Stimulated activated memory B cell treated with anti-CD40 and anti-IgM and Interleukin-4, amounts not matched to agents 10 μg/mL and 1 μg/mL and 100 μg/mL, for 72 hours (primary cell): ENCODE results near the gene ITIH6.
"Not testable (repeated sequence)": the region's sequence is repeated elsewhere in the genome, so short reads cannot be mapped to it uniquely, and the experiment has no call there.

Experiments
- ATAC-seq: fragments of 150-1000 bp; cut with Tn5 transposase; 2 replicates; pipeline ENCODE4 v1.10.0; 2021
- H3K27ac Mint-ChIP-seq: one replicate; pipeline ENCODE4 v1.8.0; 2022; ENCODE audit warnings: mild to moderate bottlenecking, mixed read lengths
- H3K27me3 Mint-ChIP-seq: one replicate; pipeline ENCODE4 v1.8.0; 2022; ENCODE audit warnings: mixed read lengths
- H3K36me3 Mint-ChIP-seq: one replicate; pipeline ENCODE4 v1.8.0; 2022; ENCODE audit warnings: mixed read lengths
- H3K4me1 Mint-ChIP-seq: one replicate; pipeline ENCODE4 v1.8.0; 2022; ENCODE audit warnings: mixed read lengths
- H3K4me3 Mint-ChIP-seq: one replicate; pipeline ENCODE4 v1.8.0; 2022; ENCODE audit warnings: mild to moderate bottlenecking, moderate library complexity, mixed read lengths
- H3K9me3 Mint-ChIP-seq: one replicate; pipeline ENCODE4 v1.8.0; 2022; ENCODE audit warnings: mixed read lengths

ITIH6 gene

GRCh38 chrX:54758114-54759055 lies 39.7 kb downstream of the ITIH6 start:
- Mint-ChIP-seq H3K4me1 (no peaks in the 10 kb centered on the region), H3K27me3 (peaks cover 22% of the 10 kb centered on the region), H3K27ac (no peak overlapping the region), H3K9me3 (no peaks in the 10 kb centered on the region), H3K4me3 (no peak overlapping the region), H3K36me3 (no peaks in the 10 kb centered on the region)
- ATAC-seq, result no peak

GRCh38 chrX:54754854-54755253 lies 43.2 kb downstream of the ITIH6 start:
- no peaks in the 10 kb centered on the region for H3K36me3 Mint-ChIP-seq
- no peak overlapping the region for H3K4me3 Mint-ChIP-seq
- H3K27ac Mint-ChIP-seq, result no peak overlapping the region
- H3K4me1 Mint-ChIP-seq, result no peaks in the 10 kb centered on the region
- H3K9me3 Mint-ChIP-seq, result no peaks in the 10 kb centered on the region
- peaks cover 22% of the 10 kb centered on the region for H3K27me3 Mint-ChIP-seq
- no peak for ATAC-seq

GRCh38 chrX:54748626-54749025 lies 49.4 kb downstream of the ITIH6 start:
- no peak overlapping the region for H3K27ac Mint-ChIP-seq
- no peaks in the 10 kb centered on the region for H3K4me1 Mint-ChIP-seq
- H3K4me3 Mint-ChIP-seq, result no peak overlapping the region
- H3K36me3 Mint-ChIP-seq, result no peaks in the 10 kb centered on the region
- H3K9me3 Mint-ChIP-seq, result no peaks in the 10 kb centered on the region
- H3K27me3 Mint-ChIP-seq, result no peaks in the 10 kb centered on the region
- no peak for ATAC-seq

GRCh38 chrX:54747733-54748393 lies 50.2 kb downstream of the ITIH6 start:
- no peaks in the 10 kb centered on the region for H3K4me1 Mint-ChIP-seq
- H3K27ac Mint-ChIP-seq, result no peak overlapping the region
- peak; percentile 71 for ATAC-seq
- H3K4me3 Mint-ChIP-seq, result no peak overlapping the region
- H3K9me3 Mint-ChIP-seq, result no peaks in the 10 kb centered on the region
- no peaks in the 10 kb centered on the region for H3K27me3 Mint-ChIP-seq
- H3K36me3 Mint-ChIP-seq, result no peaks in the 10 kb centered on the region

GRCh38 chrX:54746928-54747327 lies 51.1 kb downstream of the ITIH6 start:
- Mint-ChIP-seq H3K9me3 (no peaks in the 10 kb centered on the region), H3K36me3 (no peaks in the 10 kb centered on the region), H3K4me3 (no peak overlapping the region), H3K27ac (no peak overlapping the region), H3K4me1 (no peaks in the 10 kb centered on the region), H3K27me3 (peaks cover 9% of the 10 kb centered on the region)
- no peak for ATAC-seq

- peaks cover 11% of the 10 kb centered on the region for H3K27me3 Mint-ChIP-seq
- no peak for ATAC-seq
- no peaks in the 10 kb centered on the region for H3K9me3 Mint-ChIP-seq
- no peaks in the 10 kb centered on the region for H3K4me1 Mint-ChIP-seq
- H3K4me3 Mint-ChIP-seq, result no peak overlapping the region
- no peaks in the 10 kb centered on the region for H3K36me3 Mint-ChIP-seq
- no peak overlapping the region for H3K27ac Mint-ChIP-seq
These were observed 52.4 kb downstream of the ITIH6 start for GRCh38 chrX:54745676-54746075.

- peaks cover 11% of the 10 kb centered on the region for H3K27me3 Mint-ChIP-seq
- H3K4me3 Mint-ChIP-seq, H3K36me3 Mint-ChIP-seq, H3K27ac Mint-ChIP-seq, ATAC-seq, H3K4me1 Mint-ChIP-seq, H3K9me3 Mint-ChIP-seq: not testable (repeated sequence)
These were observed 59.5 kb downstream of the ITIH6 start for GRCh38 chrX:54738567-54738966.

- not testable (repeated sequence) for H3K4me3 Mint-ChIP-seq, H3K27me3 Mint-ChIP-seq, H3K27ac Mint-ChIP-seq, H3K36me3 Mint-ChIP-seq, H3K9me3 Mint-ChIP-seq, H3K4me1 Mint-ChIP-seq, ATAC-seq
These were observed 61.6 kb downstream of the ITIH6 start for GRCh38 chrX:54736298-54736942.

GRCh38 chrX:54721424-54721823 lies 76.6 kb downstream of the ITIH6 start:
- no peak for ATAC-seq
- H3K27me3 Mint-ChIP-seq, result peaks cover 23% of the 10 kb centered on the region

GRCh38 chrX:54715621-54716020 lies 82.4 kb downstream of the ITIH6 start:
- H3K27ac Mint-ChIP-seq, result no peak overlapping the region
- ATAC-seq, result no peak
- H3K27me3 Mint-ChIP-seq, result no peaks in the 10 kb centered on the region
- no peaks in the 10 kb centered on the region for H3K9me3 Mint-ChIP-seq
- no peaks in the 10 kb centered on the region for H3K4me1 Mint-ChIP-seq
- no peaks in the 10 kb centered on the region for H3K36me3 Mint-ChIP-seq
- no peak overlapping the region for H3K4me3 Mint-ChIP-seq

More at GRCh38 chrX:54721424-54721823, 76.6 kb downstream of the ITIH6 start:
- Mint-ChIP-seq H3K4me1 (no peaks in the 10 kb centered on the region), H3K4me3 (no peak overlapping the region), H3K27ac (no peak overlapping the region), H3K9me3 (no peaks in the 10 kb centered on the region), H3K36me3 (no peaks in the 10 kb centered on the region)

- no peak overlapping the region for H3K27ac Mint-ChIP-seq
- H3K36me3 Mint-ChIP-seq, result no peaks in the 10 kb centered on the region
- H3K4me1 Mint-ChIP-seq, result no peaks in the 10 kb centered on the region
- ATAC-seq, result no peak
- H3K9me3 Mint-ChIP-seq, result no peaks in the 10 kb centered on the region
- H3K27me3 Mint-ChIP-seq, result no peaks in the 10 kb centered on the region
- H3K4me3 Mint-ChIP-seq, result no peak overlapping the region
These were observed 83.6 kb downstream of the ITIH6 start for GRCh38 chrX:54714424-54714823.

- H3K36me3 Mint-ChIP-seq, result no peaks in the 10 kb centered on the region
- no peaks in the 10 kb centered on the region for H3K9me3 Mint-ChIP-seq
- no peak for ATAC-seq
- no peak overlapping the region for H3K27ac Mint-ChIP-seq
- no peaks in the 10 kb centered on the region for H3K4me1 Mint-ChIP-seq
- H3K4me3 Mint-ChIP-seq, result no peak overlapping the region
- no peaks in the 10 kb centered on the region for H3K27me3 Mint-ChIP-seq
These were observed 86.3 kb downstream of the ITIH6 start for GRCh38 chrX:54711735-54712134.

- Mint-ChIP-seq H3K4me1 (no peaks in the 10 kb centered on the region), H3K9me3 (no peaks in the 10 kb centered on the region), H3K27me3 (no peaks in the 10 kb centered on the region), H3K27ac (no peak overlapping the region), H3K36me3 (no peaks in the 10 kb centered on the region), H3K4me3 (no peak overlapping the region)
- no peak for ATAC-seq
These were observed 87.1 kb downstream of the ITIH6 start for GRCh38 chrX:54710920-54711319.

GRCh38 chrX:54708404-54708803 lies 89.7 kb downstream of the ITIH6 start:
- Mint-ChIP-seq H3K9me3 (no peaks in the 10 kb centered on the region), H3K36me3 (no peaks in the 10 kb centered on the region), H3K4me1 (no peaks in the 10 kb centered on the region), H3K27ac (no peak overlapping the region), H3K27me3 (no peaks in the 10 kb centered on the region), H3K4me3 (no peak overlapping the region)
- no peak for ATAC-seq
